HG02763 (cell line): Measurements from ENCODE around the gene EPB41L4A.
"Not testable (repeated sequence)": the region's sequence is repeated elsewhere in the genome, so short reads cannot be mapped to it uniquely, and the experiment has no call there.

ENCODE experiments used
- ATAC-seq: cut with Tn5 transposase; IDR thresholded peaks from one replicate; pipeline ENCODE4 v1.9.1; 2021; ENCODE audit warnings: mild to moderate bottlenecking, moderate library complexity; ENCODE audit not compliant: unreplicated experiment

The EPB41L4A gene

DNA sequence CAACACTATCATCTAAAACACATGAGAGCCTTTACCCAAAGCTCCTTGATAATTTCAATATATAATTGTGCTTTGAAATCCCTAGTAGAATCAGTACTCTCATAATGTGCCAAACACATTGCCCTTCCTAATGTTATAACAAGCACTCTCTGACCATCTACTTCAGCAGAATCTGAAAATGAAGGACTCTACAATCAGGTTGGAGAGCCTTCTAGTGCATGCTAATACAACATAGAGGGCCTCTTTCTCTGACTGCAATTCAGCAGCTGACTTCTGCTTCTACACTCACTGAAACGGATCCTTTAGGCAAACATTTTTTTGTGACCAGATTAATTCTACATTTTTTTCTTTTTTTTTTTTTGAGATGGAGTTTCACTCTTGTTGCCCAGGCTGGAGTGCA, 155.6 kb downstream of the EPB41L4A start:
- no peak for ATAC-seq

DNA sequence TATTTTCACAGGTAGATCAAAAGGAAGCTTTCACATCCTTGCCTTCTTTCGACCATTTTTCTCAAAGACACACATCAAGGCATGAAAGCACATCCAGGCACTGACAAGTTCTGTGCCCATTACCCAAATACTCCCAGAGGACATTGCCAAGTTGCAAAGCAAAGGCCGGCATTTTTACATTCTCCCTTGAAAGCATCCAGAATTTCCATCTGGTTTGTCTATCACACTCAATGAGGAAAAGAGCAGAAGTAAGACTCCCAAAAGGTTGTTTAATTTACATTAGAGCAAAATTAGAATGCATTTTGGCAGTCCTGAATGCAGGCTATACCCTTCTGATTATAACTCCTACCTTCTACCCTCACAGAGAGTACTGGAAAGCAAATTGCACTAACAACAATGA, 160.5 kb downstream of the EPB41L4A start:
- no peak for ATAC-seq

DNA sequence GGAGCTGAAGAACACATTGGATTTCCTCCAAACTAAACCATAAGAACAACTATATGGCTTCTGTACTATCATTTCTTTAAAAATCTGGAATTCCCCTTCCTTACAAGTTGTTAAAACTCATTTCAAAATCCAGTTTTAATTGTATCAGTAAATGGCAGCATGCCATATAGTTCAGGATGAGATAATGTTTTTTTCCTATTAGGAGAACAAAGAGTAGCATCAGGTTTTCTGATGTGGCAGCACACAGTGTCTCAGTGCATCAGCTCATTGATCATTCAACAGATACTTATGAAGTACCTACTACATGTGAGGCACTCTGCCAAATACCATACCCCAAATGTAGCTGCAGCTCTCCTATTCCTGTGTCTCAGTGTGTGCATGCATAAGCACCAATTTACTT, 161.1 kb downstream of the EPB41L4A start:
- no peak for ATAC-seq

DNA sequence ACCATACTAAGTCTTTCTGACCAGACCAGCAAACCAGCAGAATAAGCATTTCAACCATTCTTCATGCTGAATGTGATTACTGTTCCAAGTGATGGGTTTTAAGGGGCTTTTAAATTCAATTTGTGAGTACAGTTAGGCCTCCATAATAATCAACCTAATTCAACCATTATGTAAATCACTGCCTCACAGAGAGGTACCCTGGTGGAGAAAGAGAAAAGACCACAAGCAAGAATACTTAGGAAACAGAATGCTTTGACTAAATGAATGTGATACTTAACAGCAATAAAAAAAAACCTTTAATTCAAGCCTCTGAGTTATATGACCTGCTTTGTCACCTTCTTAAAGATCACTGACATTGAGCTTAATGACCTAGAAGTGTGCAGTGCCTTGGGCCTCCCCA, 162.1 kb downstream of the EPB41L4A start:
- ATAC-seq = no peak

DNA sequence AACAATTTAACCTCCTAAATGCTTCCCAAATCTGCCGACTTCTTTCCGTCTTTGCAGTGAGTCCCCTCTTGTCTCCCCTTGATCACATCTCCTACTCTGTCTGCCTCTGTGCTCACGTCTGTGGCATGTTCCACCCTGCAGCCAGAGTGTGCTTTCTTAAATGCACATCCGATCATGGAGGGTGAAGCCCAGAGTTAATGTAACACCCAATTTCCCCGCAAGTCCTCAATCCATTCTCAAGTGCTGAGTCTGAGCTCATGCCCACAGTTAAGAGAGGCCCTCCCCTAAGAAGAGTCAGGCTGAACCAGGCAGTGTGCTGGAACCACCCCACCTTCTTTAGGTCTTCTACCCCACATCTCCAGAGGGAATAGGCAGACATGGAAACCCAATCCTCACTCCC, 164.8 kb downstream of the EPB41L4A start:
- ATAC-seq = no peak

DNA sequence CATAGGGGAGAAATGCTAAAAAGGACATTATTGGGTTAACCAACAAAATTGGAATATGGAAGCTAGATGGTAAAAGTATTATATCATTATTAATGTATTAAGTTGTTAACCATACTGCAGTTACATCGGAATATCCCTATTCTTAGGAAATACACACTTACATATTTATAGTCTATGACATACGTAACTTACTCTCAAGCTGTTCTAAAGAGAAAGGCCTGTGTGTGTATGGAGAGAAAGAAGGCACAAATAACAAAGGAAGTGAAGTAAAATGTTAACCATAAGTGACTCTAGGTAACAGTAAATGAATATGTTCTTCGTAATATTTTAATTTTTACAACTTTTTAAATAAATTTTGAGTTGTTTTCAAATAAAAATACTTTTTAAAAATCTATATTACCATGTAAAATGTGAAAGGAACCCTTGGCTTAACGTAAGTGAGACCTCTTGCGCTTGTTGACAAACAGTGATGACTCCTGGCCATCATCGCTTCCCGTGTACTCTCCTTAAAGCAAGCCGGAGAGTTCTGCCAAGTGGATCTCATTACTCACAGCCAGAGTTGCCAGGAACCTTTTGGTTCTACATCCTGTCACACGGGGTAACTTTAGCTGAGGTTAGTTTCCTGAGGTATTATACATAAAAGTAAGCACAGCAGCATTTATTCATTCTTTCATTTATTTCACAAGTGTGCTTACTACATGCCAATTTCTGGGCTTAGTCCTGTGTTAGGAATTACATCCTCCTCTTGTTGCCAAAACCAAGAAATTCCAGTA, 165.4 kb downstream of the EPB41L4A start:
- no peak for ATAC-seq

DNA sequence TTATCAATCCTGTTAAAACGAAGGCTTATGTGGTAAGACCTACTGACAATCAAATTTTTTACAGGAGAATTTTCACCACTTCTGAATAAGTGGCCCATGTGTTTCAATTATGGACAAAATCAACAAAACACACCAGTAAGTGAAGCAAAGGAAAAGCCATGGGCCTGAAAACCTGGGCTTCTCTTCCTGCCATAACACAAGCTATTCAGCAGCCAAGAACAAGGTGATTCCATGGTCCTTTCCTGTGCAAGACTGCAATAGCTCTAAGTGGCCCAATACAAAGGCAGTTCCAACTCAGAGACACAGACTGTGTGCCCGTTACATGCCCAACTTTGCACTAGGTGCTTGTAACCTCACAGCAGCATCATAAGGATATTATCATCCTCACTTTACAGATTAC, 168.5 kb downstream of the EPB41L4A start:
- ATAC-seq = no peak

DNA sequence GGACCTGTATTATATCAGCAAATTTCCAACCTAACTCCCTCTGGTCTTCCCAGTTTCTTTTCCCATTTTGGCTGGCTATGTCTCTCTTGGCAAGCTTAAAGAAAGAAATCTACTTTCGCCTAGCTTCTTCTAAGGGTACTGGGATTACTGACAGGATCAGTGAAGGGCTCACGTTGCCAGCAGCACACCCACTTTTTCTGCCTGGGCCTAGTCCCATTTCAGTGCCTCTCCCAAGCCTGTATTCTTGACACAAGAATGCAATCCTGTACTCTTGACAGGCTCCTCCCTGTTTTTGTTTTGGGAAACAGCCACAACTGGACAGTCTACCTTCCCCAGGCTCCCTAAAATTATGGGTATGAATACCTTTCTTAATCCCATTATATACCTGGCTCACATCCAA, 170.5 kb downstream of the EPB41L4A start:
- no peak for ATAC-seq

DNA sequence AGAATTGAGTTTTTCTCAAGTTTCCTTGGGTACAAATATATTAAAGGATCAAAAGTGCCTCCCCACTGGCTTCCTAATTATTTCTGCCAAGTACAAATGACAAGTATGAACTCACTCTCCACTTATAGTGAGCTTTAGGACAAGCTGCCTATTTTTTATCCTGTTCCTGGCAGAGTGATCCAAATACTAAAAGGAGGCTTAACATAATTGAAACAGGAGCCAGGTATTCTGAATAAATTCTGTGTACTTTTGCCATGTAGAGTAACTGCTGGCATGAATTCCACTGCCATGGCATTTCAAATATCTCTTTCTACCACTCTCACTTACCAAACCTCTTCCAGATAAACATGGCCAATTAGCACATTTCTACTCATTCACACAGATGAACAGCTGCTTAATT, 171.1 kb downstream of the EPB41L4A start:
- no peak for ATAC-seq

DNA sequence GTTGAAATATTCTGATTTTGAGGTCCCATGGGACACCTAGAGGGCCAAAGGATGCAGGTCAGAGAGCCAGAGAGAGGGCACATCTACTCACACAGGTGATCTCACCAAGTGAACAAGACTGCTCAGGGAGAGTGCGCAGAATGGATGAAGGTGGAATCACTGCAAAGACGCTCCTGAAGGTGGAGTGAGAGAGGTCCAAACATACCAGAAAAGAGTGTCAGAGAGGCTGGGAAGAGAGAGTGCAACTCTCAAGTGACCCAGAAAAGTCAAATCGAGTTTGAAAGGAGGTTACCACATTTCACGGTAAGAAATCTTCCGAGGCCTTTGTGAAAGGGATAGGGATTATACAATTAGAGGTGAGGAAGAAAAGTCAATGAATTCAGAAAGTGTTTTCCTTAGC, 173.4 kb downstream of the EPB41L4A start:
- no peak for ATAC-seq

DNA sequence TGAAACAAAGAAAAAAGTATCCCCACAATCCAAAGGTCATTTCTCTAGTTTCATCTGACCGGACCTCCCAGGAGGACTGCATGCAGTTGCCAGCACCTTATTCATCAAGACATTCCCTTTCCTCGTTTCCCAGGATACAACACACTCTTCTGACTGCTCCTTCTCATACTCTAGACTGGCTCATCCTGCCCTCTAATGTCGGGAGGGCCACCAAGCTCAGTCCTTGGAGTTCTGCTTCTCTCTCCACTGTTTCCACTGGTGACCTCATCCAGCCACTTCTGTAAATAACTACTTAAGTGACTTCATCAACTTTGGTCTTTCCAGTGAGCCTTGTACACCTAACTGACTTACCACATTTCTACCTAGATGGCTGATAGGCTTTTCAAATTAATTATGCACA, 179.1 kb downstream of the EPB41L4A start:
- ATAC-seq = no peak

DNA sequence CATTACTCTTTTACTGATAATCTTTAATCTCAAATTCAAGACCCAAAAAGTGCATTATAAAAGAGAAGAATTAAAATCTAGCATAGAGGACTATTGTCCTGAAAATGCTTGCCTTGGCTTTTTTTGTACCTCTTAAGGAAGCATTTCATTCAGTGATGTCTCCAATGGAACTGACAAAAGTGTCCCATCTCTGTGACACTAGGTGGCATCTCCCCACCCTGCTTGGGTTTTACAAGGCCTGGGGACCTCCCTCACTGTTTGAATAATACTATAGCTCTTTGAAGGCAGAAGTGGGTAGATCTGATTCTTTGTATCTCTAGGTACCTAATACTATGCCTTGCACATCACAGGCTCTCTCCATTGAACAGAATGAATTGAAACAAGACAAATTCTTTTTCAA, 180.6 kb downstream of the EPB41L4A start:
- no peak for ATAC-seq

DNA sequence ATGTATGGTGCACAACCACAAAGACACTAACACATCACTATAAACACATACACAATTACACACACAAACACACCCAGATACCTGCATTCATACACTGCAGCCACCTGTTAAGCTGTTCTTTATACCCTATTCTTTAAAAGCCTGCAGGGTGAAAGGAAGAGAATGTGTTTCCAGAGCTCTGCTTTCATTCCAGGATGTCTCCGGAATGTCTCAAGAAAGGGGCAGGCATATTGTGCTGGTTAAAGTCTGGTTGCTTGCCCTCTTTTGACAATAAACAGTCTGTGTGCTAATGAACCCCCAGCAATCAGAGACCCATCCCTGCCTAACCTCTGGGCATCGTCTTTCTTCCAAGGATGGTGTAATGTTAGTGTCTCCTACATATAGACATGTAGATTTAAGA, 181.6 kb downstream of the EPB41L4A start:
- no peak for ATAC-seq

DNA sequence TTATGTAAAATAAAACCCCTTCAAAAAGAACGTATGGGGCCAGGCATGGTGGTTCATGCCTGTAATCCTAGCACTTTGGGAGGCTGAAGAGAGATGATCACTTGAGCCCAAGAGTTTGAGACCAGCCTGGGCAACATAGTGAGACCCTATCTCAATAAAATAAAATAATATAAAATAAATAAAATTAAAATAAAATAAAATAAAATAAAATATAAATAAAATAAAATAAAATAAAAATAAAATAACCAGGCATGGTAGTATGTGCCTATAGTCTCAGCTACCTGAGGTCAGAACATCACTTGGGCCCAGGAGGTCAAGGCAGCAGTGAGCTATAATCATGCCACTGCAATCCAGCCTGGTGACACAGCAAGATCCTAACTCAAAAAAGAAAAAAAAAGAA, 185.1 kb downstream of the EPB41L4A start:
- ATAC-seq = no peak

DNA sequence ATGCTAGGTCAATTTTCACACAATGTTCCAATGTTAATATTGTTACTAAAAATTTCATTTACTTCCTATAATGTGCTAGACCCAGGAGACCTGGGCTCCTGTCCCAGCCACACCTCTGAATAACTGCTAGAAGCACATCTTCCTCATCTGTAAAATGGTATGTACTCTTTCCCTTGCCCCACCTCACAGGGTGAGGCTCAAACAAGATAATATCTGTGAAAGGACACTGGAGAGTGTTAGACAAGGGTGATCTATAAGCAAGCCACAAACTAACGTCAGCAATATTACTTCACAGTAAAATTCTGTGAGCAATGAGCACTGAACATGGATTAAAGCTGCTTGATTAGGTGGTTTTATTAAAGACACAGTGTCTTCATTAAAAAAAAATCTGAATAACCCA, 186.4 kb downstream of the EPB41L4A start:
- no peak for ATAC-seq

DNA sequence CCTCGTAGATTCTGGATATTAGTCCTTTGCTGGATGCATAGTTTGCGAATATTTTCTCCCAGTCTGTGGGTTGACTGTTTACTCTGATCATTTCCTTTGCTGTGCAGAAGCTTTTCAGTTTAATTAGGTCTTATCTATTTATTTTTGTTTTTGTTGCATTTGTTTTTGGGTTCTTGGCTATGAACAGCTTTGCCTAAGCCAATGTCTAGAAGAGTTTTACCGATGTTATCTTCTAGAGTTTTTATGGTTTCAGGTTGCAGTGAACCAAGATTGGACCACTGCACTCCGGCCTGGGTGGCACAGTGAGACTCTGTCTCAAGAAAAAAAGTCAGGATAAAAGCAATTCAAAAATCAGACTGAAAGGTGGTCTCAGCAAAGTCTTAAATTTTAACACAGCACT, 188.5 kb downstream of the EPB41L4A start:
- ATAC-seq = no peak

DNA sequence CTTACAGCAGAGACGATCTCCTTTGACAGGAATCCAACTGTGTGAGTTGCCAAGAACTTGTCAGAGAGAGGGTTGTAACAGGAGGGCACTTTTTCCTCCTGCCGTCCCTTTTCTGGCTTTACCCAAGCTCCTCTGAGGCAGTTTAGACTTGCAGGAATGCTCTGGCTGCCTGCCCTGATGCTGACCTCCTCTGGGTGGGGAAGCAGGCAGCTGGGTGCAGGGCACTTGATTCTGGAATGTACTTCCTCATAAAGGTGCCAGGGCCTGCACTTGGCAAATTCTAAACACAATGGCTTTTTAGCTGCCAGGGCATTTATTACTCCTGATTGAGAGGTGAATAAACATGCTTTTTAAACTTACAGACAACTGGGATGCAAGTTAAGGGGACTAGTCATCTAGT, 190.4 kb downstream of the EPB41L4A start:
- no peak for ATAC-seq

DNA sequence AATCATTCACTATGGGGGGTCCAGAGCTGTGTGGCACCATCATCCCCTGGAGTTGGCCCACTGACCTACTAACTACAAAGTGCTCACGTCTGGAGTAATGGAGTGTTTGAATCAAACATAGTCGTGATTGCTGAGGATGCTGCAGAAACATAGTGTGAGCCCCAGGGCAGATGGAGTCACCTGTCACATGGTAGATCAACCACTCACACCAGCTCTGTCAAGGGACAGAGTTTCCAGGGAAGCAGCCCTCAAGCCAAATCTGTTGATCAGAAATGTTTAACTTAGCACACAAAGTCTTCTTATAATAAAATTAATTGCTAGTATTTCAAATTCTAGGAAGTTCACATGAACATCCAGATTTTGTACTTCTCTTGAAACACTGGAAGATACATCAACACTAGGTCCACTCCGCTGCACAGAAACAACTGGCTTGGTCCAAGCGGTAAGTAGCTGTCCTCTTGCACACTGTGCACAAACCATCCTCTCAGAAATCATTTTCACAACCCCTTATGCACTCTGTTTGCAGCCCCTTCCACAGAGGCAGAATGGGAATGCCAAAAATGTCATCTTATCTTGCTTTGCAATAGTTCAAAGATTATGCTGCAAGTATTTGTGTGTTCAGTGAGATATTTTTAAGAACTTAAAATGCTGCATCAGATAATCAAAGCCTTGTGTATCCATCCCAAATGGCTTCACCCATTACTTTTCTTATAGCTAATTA, 191.0 kb downstream of the EPB41L4A start:
- no peak for ATAC-seq

DNA sequence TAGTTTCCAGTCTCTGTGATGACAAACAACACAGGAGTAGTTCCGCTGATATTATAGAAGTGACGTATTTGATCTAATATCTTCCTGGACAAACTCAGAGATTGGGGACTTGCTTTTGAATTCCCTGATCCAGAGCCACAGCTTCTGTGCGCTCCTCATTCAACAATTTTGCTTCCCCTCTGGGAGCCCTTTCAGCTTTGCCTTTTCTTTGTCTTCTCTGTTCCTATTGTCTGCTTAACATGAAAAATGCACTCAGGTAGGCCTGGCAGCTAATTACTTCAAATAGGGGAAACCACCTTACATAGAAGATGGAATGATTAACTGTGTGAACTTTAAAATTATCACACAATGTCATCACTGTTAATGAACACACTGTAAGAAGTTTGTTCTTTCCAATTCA, 192.9 kb downstream of the EPB41L4A start:
- no peak for ATAC-seq

DNA sequence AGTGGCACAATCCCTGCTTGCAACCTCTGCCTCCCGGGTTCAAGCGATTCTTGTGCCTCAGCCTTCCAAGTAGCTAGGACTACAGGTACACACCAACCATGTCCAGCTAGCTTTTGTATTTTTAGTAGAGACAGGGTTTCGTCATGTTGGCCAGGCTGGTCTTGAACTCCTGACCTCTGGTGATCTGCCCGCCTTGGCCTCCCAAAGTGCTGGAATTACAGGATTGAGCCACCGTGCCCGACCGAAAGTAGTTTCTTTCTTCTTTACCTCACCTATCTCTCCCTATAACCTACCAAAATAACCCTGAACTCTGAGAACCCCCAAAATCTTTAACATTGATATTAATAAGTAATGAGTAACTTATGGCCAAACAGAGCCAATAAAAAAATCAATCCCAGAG, 196.1 kb downstream of the EPB41L4A start:
- not testable (repeated sequence) for ATAC-seq

DNA sequence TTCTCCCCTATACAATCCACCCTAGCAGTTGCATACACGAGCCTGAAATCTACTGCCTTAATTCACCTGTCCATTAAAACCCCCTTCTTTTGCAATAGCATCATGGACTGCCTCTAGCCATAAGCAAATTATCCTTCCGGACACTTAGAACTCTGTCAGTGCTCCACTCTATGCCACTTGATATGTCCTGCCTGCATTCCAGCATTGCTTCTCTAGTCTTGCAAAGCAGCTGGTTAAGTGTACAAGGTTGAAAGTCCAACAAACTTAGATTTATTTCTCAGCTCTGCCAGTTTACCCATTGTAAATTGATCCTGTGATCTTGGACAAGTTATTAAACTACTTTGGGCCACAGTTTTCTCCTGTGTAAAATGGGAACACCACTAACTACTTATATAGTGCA, 197.9 kb downstream of the EPB41L4A start:
- no peak for ATAC-seq

DNA sequence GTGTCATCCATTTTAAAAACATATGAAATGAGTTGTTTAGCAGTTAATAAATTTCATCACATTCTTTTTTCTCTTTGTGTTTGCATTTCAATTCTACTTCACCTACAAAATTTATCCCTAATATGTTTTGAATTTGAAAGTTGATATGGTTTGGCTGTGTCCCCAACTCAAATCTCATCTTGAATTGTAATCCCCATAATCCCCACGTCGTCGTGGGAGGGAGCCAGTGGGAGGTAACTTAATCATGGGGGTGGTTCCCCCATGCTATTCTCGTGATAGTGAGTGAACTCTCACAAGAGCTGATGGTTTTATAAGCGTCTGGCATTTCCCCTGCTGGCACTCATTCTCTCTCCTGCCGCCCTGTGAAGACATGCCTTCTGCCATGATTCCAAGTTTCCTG, 200.1 kb downstream of the EPB41L4A start:
- ATAC-seq = no peak
